NB4 (cell line): ENCODE results near the gene SRC.
A peak's percentile ranks its signal among the peaks of the same experiment; 100 is the strongest.

Experiments used
- MAX ChIP-seq: IDR thresholded peaks from 2 replicates; pipeline ENCODE4 v1.6.1; 2011; ENCODE audit warnings: low read depth, low read length
- POLR2A ChIP-seq: IDR thresholded peaks from 2 replicates; pipeline ENCODE4 v1.6.1; 2011; ENCODE audit warnings: mild to moderate bottlenecking; ENCODE audit not compliant: insufficient read length; ENCODE audit errors: extremely low read depth
- TF ChIP-seq, protein P1 (sequence below): IDR thresholded peaks from one replicate; pipeline ENCODE4 v1.5.1; 2012; ENCODE audit warnings: low read depth, low read length

- TF ChIP-seq POLR2A: no peak
- TF ChIP-seq, protein P1, sequence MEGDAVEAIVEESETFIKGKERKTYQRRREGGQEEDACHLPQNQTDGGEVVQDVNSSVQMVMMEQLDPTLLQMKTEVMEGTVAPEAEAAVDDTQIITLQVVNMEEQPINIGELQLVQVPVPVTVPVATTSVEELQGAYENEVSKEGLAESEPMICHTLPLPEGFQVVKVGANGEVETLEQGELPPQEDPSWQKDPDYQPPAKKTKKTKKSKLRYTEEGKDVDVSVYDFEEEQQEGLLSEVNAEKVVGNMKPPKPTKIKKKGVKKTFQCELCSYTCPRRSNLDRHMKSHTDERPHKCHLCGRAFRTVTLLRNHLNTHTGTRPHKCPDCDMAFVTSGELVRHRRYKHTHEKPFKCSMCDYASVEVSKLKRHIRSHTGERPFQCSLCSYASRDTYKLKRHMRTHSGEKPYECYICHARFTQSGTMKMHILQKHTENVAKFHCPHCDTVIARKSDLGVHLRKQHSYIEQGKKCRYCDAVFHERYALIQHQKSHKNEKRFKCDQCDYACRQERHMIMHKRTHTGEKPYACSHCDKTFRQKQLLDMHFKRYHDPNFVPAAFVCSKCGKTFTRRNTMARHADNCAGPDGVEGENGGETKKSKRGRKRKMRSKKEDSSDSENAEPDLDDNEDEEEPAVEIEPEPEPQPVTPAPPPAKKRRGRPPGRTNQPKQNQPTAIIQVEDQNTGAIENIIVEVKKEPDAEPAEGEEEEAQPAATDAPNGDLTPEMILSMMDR: peak; percentile 15
- 0 out of 2 replicates have a peak, but pooled peaks have one; percentile 27 for TF ChIP-seq MAX
These were observed 50.6 kb downstream of the SRC start for GRCh38 chr20:37396416-37397075.
